ENCODE measurements around the gene ALK.

DNA sequence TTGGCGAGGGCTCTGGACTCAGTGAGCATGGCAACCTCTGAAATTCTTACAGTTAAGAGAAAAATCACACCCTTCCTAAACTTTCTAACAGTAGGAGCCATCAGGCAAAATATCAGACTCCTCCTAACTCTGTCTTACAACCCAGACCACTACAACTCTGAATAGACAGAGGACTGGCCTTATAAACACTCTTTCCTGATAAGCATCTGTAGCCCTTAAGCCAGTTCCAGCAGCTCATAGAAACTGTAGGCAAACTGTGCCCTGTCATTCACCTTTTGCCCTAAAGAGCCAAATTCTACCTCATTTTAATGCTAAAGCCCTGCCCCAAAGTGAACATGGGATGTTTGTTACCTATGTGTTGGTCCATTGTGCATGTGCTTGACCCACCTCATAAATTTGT lies 304.8 kb downstream of the ALK start:
- TF ChIP-seq CHD2 (IDR thresholded peaks at IDR 0.05; ENCODE audit: borderline replicate concordance, low read depth, low read length) = no peak
- TF ChIP-seq MXI1 (IDR thresholded peaks at IDR 0.05; ENCODE audit: low read depth, low read length) = no peak
- TF ChIP-seq STAT3 (IDR thresholded peaks at IDR 0.05; ENCODE audit: low read depth, low read length) = no peak
- TF ChIP-seq, protein P1, sequence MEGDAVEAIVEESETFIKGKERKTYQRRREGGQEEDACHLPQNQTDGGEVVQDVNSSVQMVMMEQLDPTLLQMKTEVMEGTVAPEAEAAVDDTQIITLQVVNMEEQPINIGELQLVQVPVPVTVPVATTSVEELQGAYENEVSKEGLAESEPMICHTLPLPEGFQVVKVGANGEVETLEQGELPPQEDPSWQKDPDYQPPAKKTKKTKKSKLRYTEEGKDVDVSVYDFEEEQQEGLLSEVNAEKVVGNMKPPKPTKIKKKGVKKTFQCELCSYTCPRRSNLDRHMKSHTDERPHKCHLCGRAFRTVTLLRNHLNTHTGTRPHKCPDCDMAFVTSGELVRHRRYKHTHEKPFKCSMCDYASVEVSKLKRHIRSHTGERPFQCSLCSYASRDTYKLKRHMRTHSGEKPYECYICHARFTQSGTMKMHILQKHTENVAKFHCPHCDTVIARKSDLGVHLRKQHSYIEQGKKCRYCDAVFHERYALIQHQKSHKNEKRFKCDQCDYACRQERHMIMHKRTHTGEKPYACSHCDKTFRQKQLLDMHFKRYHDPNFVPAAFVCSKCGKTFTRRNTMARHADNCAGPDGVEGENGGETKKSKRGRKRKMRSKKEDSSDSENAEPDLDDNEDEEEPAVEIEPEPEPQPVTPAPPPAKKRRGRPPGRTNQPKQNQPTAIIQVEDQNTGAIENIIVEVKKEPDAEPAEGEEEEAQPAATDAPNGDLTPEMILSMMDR (IDR thresholded peaks at IDR 0.05 in 2 of 3, conservative IDR thresholded peaks at IDR 0.05 in 1 of 3; ENCODE audit: control insufficient read depth in 2 of 3, extremely low read depth in 1 of 3, insufficient read depth in 1 of 3, low read depth in 3 of 3, low read length in 3 of 3) = no peak
- TF ChIP-seq SP1 (IDR thresholded peaks at IDR 0.05; ENCODE audit: low read depth, low read length) = no peak
- TF ChIP-seq CBX3 (IDR thresholded peaks at IDR 0.05; ENCODE audit: borderline replicate concordance, low read depth) = no peak
- no peak for TF ChIP-seq CEBPB (IDR thresholded peaks at IDR 0.05; ENCODE audit: borderline replicate concordance in 1 of 2, low read depth in 2 of 2, low read length in 2 of 2)

All from GM12878 (cell line).